Prostate gland (tissue), 2 donors: ENCODE results near the gene TRAPPC3L. TPM values are rescaled to one million over a fixed set of nuclear protein-coding genes. Genes with fewer than 3 reads are reported as not detected.

Source experiments
- DNase-seq: peaks from one replicate; pipeline ENCODE4 v3.0.0-alpha.2; 2019; ENCODE audit warnings: low spot score
- H3K27ac ChIP-seq, 2 donors: fragments of 200-600 bp; sonication (generic); 2 replicates each; pipeline ENCODE4 v1.5.1; 2017 to 2019
- H3K27me3 ChIP-seq: fragments of 200-600 bp; sonication (generic); replicated peaks from 2 replicates; pipeline ENCODE4 v1.5.1; 2019; ENCODE audit not compliant: insufficient read depth
- H3K36me3 ChIP-seq, 2 donors: fragments of 200-600 bp; sonication (generic); 1 replicate in 1 of 2; 2 replicates in 1 of 2; pipeline versions ENCODE4 v1.5.1 to v1.8.1; 2017 to 2019
- H3K4me1 ChIP-seq: fragments of 200-600 bp; sonication (generic); replicated peaks from 2 replicates; pipeline ENCODE4 v1.5.1; 2019
- H3K4me3 ChIP-seq, 2 donors: fragments of 200-600 bp; sonication (generic); 2 replicates each; pipeline ENCODE4 v1.5.1; 2017 to 2019
- H3K9me3 ChIP-seq: fragments of 200-600 bp; sonication (generic); 2 replicates; pipeline ENCODE4 v1.5.1; 2017
- POLR2A ChIP-seq: fragments of 450-650 bp; IDR thresholded peaks from one replicate; pipeline ENCODE4 v1.6.1; 2016; ENCODE audit warnings: antibody characterized with exemption, mild to moderate bottlenecking
- POLR2AphosphoS5 ChIP-seq: sonication (generic); formaldehyde crosslinking; IDR thresholded peaks from one replicate; pipeline ENCODE4 v1.6.1; 2017; ENCODE audit warnings: antibody characterized with exemption
- WGBS: methylation state at CpG from one replicate; pipeline ENCODE4 v1.1.5; 2018; 5-methylcytosine and 5-hydroxymethylcytosine counted together
- intact Hi-C: fragments of 100-400 bp; cut with DNase I; formaldehyde crosslinking; loops from one replicate; pipeline ENCODE4 v1.14.2; 2022
- total RNA-seq, 2 donors: library from RNA; depleted of rRNA; stranded (reverse); fragments of >200 nt; gene quantifications; one replicate each; pipeline ENCODE4 v1.1.0, GENCODE V29; 2016
- TF ChIP-seq, protein P1 (sequence below), 4 experiments: fragments of 200-600 bp in 2 of 4; fragments of 450-650 bp in 2 of 4; sonication (generic) in 2 of 4; IDR thresholded peaks; 1 replicate in 3 of 4; 2 replicates in 1 of 4; pipeline ENCODE4 v1.5.1; 2016 to 2019; ENCODE audit warnings: antibody characterized with exemption in 4 of 4, mild to moderate bottlenecking in 2 of 4, moderate library complexity in 2 of 4

TRAPPC3L gene
- total RNA-seq, 2 donors from 2014 or later: not detected

DNA sequence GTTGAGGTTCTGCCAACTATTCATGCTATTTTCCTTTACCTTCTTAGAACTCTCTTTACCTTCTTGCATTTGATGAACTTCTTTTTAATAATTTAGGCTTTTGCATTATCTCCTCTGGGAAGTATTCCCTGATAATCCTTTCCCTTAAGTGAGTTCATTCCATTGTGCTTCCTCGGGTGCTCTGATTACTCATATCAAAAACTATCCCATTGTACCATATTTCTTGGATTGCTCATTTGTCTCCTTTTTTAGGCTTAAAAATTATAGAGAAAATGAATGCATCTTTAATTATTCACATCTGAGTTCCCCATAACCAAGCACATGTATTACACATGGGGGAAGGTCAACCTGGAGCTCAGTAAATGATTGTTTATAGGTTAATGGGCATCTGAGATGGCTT is 10.6 kb upstream of the TRAPPC3L start:
- Histone ChIP-seq H3K9me3 (no peaks in the 10 kb centered on the region), H3K36me3 (no peaks in the 10 kb centered on the region), H3K27me3 (no peaks in the 10 kb centered on the region), H3K4me1 (no peaks in the 10 kb centered on the region), H3K27ac (no peak overlapping the region), H3K4me3 (no peak overlapping the region)
- 93% methylated on average over 1 of the region's 1 CpG for WGBS
- TF ChIP-seq POLR2A (no peak), POLR2AphosphoS5 (no peak)
- TF ChIP-seq, protein P1, sequence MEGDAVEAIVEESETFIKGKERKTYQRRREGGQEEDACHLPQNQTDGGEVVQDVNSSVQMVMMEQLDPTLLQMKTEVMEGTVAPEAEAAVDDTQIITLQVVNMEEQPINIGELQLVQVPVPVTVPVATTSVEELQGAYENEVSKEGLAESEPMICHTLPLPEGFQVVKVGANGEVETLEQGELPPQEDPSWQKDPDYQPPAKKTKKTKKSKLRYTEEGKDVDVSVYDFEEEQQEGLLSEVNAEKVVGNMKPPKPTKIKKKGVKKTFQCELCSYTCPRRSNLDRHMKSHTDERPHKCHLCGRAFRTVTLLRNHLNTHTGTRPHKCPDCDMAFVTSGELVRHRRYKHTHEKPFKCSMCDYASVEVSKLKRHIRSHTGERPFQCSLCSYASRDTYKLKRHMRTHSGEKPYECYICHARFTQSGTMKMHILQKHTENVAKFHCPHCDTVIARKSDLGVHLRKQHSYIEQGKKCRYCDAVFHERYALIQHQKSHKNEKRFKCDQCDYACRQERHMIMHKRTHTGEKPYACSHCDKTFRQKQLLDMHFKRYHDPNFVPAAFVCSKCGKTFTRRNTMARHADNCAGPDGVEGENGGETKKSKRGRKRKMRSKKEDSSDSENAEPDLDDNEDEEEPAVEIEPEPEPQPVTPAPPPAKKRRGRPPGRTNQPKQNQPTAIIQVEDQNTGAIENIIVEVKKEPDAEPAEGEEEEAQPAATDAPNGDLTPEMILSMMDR (IDR thresholded peaks at IDR 0.05): no peak
- intact Hi-C loops: no loop called here
- DNase-seq: no peak

DNA sequence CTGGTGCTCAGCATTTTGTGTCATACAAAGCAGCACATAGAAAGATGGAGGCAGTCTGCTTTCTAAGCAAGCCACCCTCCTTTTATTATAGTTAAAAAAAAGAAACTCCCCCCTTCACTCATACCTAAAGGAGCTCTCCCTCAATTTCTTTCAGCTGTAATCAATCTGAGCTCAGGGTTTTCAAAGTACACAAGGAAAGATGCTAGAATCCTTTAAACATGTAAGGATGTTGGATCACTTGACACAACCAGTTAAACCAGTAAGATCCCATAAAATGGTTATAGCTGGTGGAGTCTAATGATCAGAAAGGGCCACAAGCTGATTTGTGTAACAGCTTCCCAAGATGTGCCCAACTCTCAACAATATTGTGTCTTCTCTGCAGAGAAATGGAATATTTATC is 8.0 kb upstream of the TRAPPC3L start, which contains the start of gene CALHM4:
Gene CALHM4 (plus strand): TSS at position 301 of the 400 bp plus-strand sequence. CDS start 43 bp downstream, at position 344.
- H3K9me3 ChIP-seq: no peaks in the 10 kb centered on the region
- intact Hi-C loops: no loop called here
- TF ChIP-seq POLR2A (no peak), POLR2AphosphoS5 (no peak)
- TF ChIP-seq, protein P1 (IDR thresholded peaks at IDR 0.05): no peak

DNA sequence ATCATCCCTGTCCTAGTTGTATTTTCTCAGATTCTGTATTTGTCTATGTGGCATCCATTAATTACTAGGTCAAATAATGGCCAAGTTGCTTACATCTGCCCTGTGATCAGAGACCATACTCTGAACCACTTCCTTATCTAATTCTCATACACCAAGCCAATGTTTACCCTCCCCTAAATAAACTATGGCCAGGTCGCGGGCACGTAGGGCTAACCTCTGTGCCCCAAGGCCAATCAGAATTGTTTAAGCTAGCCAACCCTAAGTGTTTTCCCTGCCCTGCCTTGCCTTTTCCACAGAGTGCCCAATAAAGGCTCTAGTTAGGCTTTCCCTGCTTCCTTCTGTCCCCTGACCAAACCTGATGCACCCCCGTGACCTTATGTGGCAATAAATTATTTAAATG is 5.3 kb upstream of the TRAPPC3L start:
- H3K27me3 ChIP-seq: no peaks in the 10 kb centered on the region
- 63% methylated on average over 4 of the region's 4 CpGs for WGBS
- H3K27ac ChIP-seq: no peak overlapping the region
- H3K4me3 ChIP-seq: no peak overlapping the region
- no peaks in the 10 kb centered on the region for H3K9me3 ChIP-seq
- no peak for DNase-seq
- no peaks in the 10 kb centered on the region for H3K4me1 ChIP-seq
- TF ChIP-seq POLR2AphosphoS5 (no peak), POLR2A (no peak)
- TF ChIP-seq, protein P1 (IDR thresholded peaks at IDR 0.05): no peak
- no peaks in the 10 kb centered on the region for H3K36me3 ChIP-seq
- intact Hi-C loops: no loop called here

More for the DNA sequence above, 8.0 kb upstream of the TRAPPC3L start, which contains the start of gene CALHM4:
- no peak for DNase-seq
- no peaks in the 10 kb centered on the region for H3K4me1 ChIP-seq
- H3K27ac ChIP-seq: no peak within 1 kb of the TSS
- no peak within 1 kb of the TSS for H3K4me3 ChIP-seq
- no peaks in the 10 kb centered on the region for H3K27me3 ChIP-seq
- no peaks in the 10 kb centered on the region for H3K36me3 ChIP-seq

DNA sequence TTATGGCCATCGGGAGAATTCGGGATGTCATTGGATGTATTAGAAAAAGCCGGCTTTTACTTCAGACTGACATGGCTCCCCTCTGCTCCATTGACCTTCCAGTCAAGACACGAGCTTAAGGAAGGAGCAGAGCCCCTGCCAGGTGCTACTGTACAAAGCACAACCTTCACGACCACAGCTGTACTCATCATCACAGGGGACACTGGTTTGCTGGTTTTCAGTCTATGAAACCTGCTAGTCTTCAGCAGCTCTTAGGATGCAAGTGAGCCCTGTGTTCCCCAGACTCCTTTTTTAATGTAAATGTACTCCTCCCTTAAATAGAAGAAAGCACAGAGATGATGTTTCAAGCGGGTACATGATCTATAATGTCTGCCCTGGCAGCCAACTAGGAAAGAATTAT is 1.9 kb upstream of the TRAPPC3L start:
- intact Hi-C loops: no loop called here
- no peak for TF ChIP-seq POLR2AphosphoS5
- TF ChIP-seq, protein P1 (IDR thresholded peaks at IDR 0.05): no peak
- no peak for TF ChIP-seq POLR2A
- WGBS: 90% methylated on average over 6 of the region's 6 CpGs

DNA sequence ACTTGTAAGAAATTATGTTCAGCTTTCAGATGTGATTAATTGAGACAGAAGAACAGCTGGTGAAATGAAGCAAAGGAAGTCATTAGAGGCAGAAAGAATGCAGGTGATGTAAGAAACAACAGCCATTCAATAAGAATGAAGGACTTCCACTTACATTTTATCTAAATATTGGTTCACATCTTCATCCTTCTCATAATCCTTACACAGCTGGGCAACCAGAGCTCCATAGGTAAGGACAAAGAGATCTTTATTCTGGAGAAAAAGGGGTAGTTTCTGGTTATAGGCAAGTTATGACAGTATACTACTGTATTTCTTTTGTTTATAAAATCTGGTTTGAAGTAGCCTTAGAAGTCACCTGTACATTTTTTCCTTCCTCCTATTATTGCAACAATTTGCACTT is 2.3 kb downstream of the TRAPPC3L start:
- DNase-seq: no peak
- H3K27me3 ChIP-seq: no peaks in the 10 kb centered on the region
- intact Hi-C loops: no loop called here
- H3K36me3 ChIP-seq: no peaks in the 10 kb centered on the region
- no peaks in the 10 kb centered on the region for H3K4me1 ChIP-seq
- no peaks in the 10 kb centered on the region for H3K9me3 ChIP-seq
- no peak for TF ChIP-seq POLR2AphosphoS5
- TF ChIP-seq POLR2A: no peak
- TF ChIP-seq, protein P1 (IDR thresholded peaks at IDR 0.05): no peak
- no peak overlapping the region for H3K27ac ChIP-seq
- no peak overlapping the region for H3K4me3 ChIP-seq

More for the DNA sequence above, 1.9 kb upstream of the TRAPPC3L start:
- DNase-seq: no peak
- Histone ChIP-seq H3K4me1 (no peaks in the 10 kb centered on the region), H3K9me3 (no peaks in the 10 kb centered on the region), H3K27ac (no peak overlapping the region), H3K27me3 (no peaks in the 10 kb centered on the region), H3K36me3 (no peaks in the 10 kb centered on the region), H3K4me3 (no peak overlapping the region)
